Germinal center (tissue), 1 donor: ENCODE measurements around the gene RPL35.

ENCODE experiments used
- DNase-seq: peaks from one replicate; pipeline ENCODE4 v3.0.0; 2012; ENCODE audit warnings: mixed read lengths, low spot score

Gene RPL35

DNA sequence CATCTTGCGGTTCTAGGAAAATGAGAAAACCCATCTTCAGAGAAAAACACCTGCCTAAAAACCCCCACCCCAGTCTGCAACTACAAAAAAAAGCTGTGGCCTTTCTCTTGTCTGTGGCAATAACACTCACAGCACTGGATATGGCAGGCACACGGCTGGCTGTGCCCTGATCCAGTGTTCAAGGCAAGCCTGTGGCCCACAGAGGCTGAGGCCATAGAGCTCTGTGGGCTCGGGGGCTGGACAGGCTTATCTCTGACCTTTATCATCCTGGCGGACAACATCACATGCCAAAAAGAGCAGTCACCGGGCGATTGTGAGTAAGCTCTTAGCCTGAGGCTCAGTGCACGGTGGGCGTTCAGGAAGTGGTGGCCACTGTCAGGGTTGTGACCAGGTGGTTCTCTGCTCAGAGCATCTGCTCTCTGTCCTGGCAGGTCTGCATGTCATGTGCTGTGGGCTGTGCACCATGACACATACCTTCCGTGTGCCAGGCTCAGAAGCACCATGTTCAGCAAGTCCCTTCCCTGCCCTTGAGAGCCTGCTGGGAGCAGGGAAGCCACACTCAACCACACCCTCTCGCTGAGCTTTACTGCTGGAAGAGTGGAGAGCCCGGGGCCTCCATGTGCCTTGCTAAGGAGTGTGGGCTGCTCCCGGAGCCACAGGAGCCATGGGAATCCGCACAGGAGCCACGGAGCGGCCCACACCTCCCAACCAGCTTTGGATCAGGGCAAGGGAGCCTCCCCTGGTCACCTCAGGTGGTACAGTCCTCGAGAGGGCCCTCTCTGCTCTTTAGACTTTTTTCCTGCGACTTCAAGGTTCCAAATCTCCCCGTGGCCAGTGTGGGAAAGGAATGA, 43.1 kb downstream of the RPL35 start:
- DNase-seq: no peak

DNA sequence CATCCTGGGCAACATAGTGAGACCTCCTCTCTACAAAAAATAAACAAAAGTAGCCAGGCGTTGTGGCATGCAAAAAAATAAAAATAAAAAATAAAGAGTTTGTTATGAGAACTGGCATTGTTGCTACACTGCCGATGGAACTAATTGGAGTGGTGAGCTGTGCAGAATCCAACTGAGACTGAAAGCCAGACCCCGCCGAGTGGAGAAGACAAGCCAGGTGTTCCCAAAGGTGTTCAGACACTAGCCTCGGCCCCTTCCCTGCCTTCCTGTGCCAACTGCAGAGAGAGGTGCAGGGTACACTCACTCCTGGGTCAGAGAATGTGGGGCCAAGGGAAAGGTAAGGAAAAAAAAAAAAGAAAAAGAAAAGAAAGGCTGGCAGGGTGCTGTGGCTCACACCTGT, 46.2 kb downstream of the RPL35 start:
- no peak for DNase-seq

DNA sequence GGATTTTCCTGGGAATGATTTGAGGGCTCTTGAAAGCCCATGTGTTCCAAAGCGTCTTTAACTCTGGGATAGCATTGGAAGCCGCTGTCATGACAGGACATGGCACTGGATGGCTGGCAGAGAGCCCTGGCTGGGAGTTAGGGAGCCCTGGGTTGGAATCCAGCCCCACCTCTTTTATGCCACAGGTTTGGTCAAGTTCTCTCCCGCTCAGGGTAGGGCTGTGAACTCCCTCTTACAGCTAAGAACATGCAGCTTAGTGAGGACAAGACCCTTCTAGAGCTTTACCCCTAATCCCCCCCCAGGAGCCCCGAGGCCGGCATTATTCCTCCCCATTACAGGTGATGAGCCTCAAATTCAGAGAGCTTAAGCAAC, 47.6 kb downstream of the RPL35 start:
- no peak for DNase-seq

DNA sequence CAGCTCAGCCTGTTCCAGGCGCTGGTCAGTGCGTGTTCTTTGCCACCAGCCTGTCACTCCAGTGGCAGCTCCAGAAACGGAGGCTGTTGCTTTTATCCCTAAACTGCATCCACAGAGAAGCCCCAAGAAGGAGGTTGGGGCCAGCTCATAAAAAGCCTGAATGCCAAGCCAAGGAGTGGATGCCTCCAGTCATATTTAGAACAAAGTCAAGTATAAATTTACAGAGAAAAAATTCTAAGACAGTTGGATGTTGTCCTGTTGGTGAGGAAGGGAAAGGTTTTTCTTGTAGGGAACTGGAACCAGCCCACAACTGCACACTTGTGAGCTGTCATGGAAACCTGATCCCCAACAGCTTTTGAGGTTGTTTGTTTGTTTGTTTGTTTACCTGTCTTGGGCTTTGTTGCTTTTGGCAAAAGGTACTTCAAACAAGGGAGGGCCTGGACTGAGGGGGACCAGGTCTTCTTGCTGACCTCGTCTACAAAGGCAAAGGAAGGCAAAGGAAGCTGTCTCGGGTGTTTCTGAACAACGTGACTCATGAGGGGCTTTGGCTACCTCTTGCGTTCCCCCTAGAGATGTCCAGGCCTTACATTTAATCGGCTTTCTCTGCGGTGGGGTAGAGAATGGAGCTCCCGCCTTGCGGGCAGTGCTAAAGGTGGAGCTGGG, 48.1 kb downstream of the RPL35 start:
- DNase-seq: no peak

DNA sequence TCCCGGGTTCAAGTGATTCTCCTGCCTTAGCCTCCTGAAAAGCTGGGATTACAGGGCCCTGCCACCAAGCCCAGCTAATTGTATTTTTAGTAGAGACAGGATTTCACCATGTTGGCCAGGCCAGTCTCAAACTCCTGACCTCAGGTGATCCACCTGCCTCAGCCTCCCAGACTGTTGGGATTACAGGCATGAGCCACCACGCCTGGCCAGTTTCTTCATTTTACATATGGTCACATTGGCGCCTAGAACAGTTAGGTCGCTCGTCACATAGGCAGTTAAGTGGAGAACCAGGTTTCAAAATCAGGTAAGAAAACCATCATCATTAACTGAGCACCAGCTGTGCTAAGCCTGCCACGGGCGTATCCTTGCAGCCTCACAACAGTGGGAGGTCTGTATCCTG, 48.7 kb downstream of the RPL35 start:
- no peak for DNase-seq

DNA sequence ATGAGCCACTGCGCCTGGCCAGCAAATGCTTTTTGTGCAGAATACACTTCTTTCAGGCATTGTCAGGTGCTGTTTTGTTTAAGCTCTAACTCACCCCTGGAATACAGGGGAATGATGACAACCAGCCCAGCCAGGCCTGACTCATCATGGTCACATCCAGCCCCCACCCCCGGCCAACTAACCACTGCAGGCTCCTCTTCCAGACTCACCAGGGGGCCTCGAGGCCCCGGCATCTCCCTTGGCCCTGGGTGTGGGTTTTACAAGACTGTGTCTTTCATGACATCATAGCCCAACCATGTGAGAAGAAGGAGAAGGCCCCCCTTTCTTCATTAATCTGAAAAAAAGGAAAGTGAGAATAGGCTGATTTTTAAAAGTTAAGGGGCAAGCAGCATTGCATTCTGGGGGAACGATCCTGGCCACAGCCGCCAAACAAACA, 49.3 kb downstream of the RPL35 start:
- no peak for DNase-seq

DNA sequence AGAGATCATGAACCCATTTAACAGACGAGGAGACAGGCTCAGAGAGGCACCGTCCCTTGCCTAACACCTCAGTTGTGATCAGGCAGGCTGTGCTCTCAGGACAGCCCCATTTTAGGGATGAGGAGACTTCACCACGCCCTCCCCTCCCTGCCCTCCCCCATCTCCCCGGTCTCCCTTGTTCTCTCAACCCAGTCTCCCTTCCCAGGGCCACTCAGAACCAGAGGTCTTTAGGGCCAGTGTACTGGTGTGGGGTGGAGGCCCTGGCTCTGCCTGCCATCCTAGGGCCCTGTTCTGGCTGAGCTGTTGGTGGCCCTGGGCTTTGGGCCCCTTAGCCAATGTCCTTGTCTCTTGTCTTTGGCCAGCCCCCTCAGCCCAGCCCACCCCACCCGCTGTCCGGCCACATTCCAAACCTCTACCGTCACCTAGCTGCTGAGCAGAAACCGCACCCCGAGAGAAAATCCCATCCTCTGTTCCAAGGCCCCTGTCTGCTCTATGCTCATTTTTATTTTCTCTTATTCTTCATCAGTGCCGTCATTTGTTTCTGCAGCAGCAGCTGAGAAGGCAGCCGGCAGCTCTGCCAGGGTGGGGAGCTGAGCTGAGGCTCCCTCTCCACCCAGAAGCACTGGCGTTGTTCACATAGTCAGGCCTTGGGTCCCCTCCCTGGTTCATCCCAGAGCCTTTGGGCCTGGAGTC, 50.9 kb downstream of the RPL35 start:
- no peak for DNase-seq

DNA sequence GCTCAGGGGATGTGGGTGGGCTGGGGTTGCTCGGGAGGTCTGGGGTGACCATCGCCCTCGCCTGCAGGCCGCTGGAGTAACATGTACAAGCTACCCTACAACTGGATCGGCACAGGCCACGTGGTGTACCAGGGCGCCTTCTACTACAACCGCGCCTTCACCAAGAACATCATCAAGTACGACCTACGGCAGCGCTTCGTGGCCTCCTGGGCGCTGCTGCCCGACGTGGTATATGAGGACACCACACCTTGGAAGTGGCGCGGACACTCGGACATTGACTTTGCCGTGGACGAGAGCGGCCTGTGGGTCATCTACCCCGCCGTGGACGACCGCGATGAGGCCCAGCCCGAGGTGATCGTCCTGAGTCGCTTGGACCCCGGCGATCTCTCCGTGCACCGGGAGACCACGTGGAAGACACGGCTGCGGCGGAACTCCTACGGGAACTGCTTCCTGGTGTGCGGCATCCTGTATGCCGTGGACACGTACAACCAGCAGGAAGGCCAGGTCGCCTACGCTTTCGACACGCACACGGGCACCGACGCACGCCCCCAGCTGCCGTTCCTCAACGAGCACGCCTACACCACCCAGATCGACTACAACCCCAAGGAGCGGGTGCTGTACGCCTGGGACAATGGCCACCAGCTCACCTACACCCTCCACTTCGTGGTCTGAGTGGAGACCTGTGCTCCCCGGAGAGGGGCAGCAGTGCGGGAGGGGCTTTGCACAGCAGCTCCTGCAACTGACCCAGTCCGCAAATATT, 51.8 kb downstream of the RPL35 start:
- no peak for DNase-seq

DNA sequence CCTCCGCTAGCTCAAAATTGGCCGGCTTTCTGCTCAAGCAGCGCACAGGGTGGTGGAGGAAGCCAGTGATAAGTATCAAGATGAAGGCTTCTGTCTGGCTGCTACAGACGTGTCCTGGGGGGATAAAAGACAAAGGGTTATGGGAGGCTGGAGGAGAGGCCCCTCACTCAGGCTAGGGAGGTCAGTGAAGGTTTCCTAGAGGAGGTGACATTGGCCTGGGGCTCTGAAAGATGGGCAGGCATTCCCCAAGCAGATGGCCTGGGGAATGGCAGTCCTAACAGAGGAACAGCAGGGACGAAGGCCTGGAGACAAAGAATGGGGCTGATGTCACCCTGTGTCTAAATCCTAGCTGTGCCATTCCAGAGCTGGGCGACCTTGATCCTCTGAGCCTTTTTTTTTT, 52.5 kb downstream of the RPL35 start:
- no peak for DNase-seq

DNA sequence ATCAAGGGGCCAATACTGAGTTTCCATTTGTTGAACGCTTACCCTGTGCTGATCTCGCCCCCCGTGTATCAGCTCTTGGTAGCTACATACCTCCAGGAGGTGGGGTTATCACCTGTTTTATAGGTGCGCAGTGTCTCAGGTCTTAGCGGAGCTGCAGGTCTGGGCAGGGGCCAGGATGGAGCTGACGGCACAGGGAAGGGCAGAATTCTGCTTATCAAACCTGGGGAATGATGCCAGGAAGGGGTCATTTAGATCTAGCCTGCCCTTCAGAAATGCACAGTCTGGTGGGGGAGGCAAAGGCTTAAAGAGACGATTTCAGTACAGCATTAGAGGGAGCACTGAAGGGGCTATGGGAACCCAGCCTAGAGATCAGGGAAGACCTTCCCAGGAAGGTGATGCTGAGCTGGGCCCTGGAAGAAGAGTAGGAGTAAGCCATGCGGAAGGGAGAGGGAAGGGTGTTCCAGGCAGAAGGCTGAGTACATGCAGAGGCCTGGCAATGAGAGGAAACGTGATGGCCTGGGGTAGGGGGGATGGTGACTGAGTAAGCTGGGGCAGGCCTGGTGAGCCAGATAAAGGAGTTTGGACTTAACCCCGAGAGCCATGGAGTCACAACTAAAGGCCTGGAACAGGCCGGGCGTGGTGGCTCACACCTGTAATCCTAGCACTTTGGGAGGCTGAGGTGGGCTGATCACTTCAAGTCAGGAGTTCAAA, 53.4 kb downstream of the RPL35 start:
- no peak for DNase-seq
